GM12878 (cell line): ENCODE results near the gene TMC8. TPM values are rescaled to one million over a fixed set of nuclear protein-coding genes. Genes with fewer than 3 reads are reported as not detected.

ENCODE experiments used
- ATF7 ChIP-seq: fragments of 450-650 bp; IDR thresholded peaks from 2 replicates; pipeline ENCODE4 v1.6.1; 2016; ENCODE audit warnings: low read depth, mild to moderate bottlenecking
- BACH1 ChIP-seq: fragments of 450-650 bp; IDR thresholded peaks from 2 replicates; pipeline ENCODE4 v1.6.1; 2017; ENCODE audit warnings: mild to moderate bottlenecking, borderline replicate concordance
- BHLHE40 ChIP-seq, 2 experiments: fragments of 450-650 bp in 1 of 2; IDR thresholded peaks; 2 replicates each; pipeline ENCODE4 v1.6.1; 2011 to 2017; ENCODE audit warnings: low read depth in 2 of 2, borderline replicate concordance in 1 of 2, improper control_type of control experiment in 1 of 2, low read length in 1 of 2, mild to moderate bottlenecking in 1 of 2
- DPF2 ChIP-seq: fragments of 450-650 bp; IDR thresholded peaks from 2 replicates; pipeline ENCODE4 v1.6.1; 2017; ENCODE audit warnings: mild to moderate bottlenecking
- ESRRA ChIP-seq: IDR thresholded peaks from 2 replicates; pipeline ENCODE4 v1.6.1; 2012; ENCODE audit warnings: mild to moderate bottlenecking, low read length, improper control_type of control experiment
- HDAC6 ChIP-seq: fragments of 200-600 bp; sonication (generic); IDR thresholded peaks from one replicate; pipeline ENCODE4 v1.8.0; 2017; ENCODE audit warnings: antibody characterized with exemption; ENCODE audit not compliant: unreplicated experiment
- NR2C1 ChIP-seq: fragments of 450-650 bp; IDR thresholded peaks from 2 replicates; pipeline ENCODE4 v1.6.1; 2017; ENCODE audit warnings: antibody characterized with exemption, mild to moderate bottlenecking, moderate library complexity
- POLR2AphosphoS2 ChIP-seq: IDR thresholded peaks from 2 replicates; pipeline ENCODE4 v1.6.1; 2011; ENCODE audit warnings: low read depth, mild to moderate bottlenecking, low read length, improper control_type of control experiment, moderate library complexity
- SMAD1 ChIP-seq: fragments of 450-650 bp; IDR thresholded peaks from 2 replicates; pipeline ENCODE4 v1.6.1; 2018; ENCODE audit warnings: mild to moderate bottlenecking, low read depth; ENCODE audit not compliant: partially characterized antibody
- TBL1XR1 ChIP-seq: IDR thresholded peaks from 2 replicates; pipeline ENCODE4 v1.6.1; 2012; ENCODE audit warnings: low read depth, low read length, improper control_type of control experiment
- ZBTB40 ChIP-seq: fragments of 450-650 bp; IDR thresholded peaks from 2 replicates; pipeline ENCODE4 v1.6.1; 2016; ENCODE audit warnings: mild to moderate bottlenecking, moderate library complexity, borderline replicate concordance
- polyA plus RNA-seq, 11 experiments: library from polyadenylated mRNA; depleted of rRNA in 4 of 11; unstranded in 6 of 11; stranded (reverse) in 5 of 11; fragments of >200 nt; fragmentation: Nextera tagmentation in 4 of 11; fragmentation: Illumina TruSeq in 1 of 11; extraction: Ambion mirVana in 4 of 11; extraction: Trizol in 1 of 11; gene quantifications; 1 replicate in 1 of 11; 2 replicates in 10 of 11; pipeline versions ENCODE4 v1.2.1 to v1.2.3, GENCODE V29; 2011 to 2016; ENCODE audit warnings: inconsistent platforms in 2 of 11, missing spikeins in 2 of 11, low read depth in 1 of 11
- total RNA-seq, 4 experiments: library from RNA; depleted of rRNA in 3 of 4; stranded (reverse); fragments of >200 nt in 3 of 4; fragmentation: Illumina TruSeq in 1 of 4; extraction: Trizol in 1 of 4; gene quantifications; 2 replicates each; pipeline versions ENCODE4 v1.2.1 to v1.2.3, GENCODE V29; 2013 to 2021
- TF ChIP-seq, protein P1 (sequence below): fragments of 450-650 bp; IDR thresholded peaks from 2 replicates; pipeline ENCODE4 v1.6.1; 2017; ENCODE audit warnings: mild to moderate bottlenecking, moderate library complexity
- TF ChIP-seq, protein P2 (sequence below): fragments of 450-650 bp; IDR thresholded peaks from 2 replicates; pipeline ENCODE4 v1.6.1; 2017; ENCODE audit warnings: mild to moderate bottlenecking, moderate library complexity
- TF ChIP-seq, protein P3 (sequence below): fragments of 450-650 bp; conservative IDR thresholded peaks from 2 replicates; pipeline ENCODE4 v1.6.1; 2017; ENCODE audit warnings: mild to moderate bottlenecking, moderate library complexity

The TMC8 gene
- total and polyA plus RNA-seq, 10 of the 15 experiments (the other 5 are each of a cell fraction or from before 2014, with no cell fraction given) = 2.7 to 128 (median 40.0) TPM

GRCh38 chr17:78127239-78127887 is 3.2 kb upstream of the TMC8 start (continued):
- TF ChIP-seq, protein P1, sequence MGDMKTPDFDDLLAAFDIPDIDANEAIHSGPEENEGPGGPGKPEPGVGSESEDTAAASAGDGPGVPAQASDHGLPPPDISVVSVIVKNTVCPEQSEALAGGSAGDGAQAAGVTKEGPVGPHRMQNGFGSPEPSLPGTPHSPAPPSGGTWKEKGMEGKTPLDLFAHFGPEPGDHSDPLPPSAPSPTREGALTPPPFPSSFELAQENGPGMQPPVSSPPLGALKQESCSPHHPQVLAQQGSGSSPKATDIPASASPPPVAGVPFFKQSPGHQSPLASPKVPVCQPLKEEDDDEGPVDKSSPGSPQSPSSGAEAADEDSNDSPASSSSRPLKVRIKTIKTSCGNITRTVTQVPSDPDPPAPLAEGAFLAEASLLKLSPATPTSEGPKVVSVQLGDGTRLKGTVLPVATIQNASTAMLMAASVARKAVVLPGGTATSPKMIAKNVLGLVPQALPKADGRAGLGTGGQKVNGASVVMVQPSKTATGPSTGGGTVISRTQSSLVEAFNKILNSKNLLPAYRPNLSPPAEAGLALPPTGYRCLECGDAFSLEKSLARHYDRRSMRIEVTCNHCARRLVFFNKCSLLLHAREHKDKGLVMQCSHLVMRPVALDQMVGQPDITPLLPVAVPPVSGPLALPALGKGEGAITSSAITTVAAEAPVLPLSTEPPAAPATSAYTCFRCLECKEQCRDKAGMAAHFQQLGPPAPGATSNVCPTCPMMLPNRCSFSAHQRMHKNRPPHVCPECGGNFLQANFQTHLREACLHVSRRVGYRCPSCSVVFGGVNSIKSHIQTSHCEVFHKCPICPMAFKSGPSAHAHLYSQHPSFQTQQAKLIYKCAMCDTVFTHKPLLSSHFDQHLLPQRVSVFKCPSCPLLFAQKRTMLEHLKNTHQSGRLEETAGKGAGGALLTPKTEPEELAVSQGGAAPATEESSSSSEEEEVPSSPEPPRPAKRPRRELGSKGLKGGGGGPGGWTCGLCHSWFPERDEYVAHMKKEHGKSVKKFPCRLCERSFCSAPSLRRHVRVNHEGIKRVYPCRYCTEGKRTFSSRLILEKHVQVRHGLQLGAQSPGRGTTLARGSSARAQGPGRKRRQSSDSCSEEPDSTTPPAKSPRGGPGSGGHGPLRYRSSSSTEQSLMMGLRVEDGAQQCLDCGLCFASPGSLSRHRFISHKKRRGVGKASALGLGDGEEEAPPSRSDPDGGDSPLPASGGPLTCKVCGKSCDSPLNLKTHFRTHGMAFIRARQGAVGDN = peak; percentile 90
- TF ChIP-seq POLR2AphosphoS2 = peak; percentile 54; the same call in 1 of the 2 replicates
- peak; percentile 33; the same call in 1 of the 2 replicates for TF ChIP-seq DPF2
- TF ChIP-seq HDAC6 = no peak
- TF ChIP-seq, protein P2, sequence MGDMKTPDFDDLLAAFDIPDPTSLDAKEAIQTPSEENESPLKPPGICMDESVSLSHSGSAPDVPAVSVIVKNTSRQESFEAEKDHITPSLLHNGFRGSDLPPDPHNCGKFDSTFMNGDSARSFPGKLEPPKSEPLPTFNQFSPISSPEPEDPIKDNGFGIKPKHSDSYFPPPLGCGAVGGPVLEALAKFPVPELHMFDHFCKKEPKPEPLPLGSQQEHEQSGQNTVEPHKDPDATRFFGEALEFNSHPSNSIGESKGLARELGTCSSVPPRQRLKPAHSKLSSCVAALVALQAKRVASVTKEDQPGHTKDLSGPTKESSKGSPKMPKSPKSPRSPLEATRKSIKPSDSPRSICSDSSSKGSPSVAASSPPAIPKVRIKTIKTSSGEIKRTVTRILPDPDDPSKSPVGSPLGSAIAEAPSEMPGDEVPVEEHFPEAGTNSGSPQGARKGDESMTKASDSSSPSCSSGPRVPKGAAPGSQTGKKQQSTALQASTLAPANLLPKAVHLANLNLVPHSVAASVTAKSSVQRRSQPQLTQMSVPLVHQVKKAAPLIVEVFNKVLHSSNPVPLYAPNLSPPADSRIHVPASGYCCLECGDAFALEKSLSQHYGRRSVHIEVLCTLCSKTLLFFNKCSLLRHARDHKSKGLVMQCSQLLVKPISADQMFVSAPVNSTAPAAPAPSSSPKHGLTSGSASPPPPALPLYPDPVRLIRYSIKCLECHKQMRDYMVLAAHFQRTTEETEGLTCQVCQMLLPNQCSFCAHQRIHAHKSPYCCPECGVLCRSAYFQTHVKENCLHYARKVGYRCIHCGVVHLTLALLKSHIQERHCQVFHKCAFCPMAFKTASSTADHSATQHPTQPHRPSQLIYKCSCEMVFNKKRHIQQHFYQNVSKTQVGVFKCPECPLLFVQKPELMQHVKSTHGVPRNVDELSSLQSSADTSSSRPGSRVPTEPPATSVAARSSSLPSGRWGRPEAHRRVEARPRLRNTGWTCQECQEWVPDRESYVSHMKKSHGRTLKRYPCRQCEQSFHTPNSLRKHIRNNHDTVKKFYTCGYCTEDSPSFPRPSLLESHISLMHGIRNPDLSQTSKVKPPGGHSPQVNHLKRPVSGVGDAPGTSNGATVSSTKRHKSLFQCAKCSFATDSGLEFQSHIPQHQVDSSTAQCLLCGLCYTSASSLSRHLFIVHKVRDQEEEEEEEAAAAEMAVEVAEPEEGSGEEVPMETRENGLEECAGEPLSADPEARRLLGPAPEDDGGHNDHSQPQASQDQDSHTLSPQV = no peak
- 0 out of 2 replicates have a peak, but pooled peaks have one; percentile 13 for TF ChIP-seq ATF7
- TF ChIP-seq SMAD1 = no peak
- TF ChIP-seq, protein P3, sequence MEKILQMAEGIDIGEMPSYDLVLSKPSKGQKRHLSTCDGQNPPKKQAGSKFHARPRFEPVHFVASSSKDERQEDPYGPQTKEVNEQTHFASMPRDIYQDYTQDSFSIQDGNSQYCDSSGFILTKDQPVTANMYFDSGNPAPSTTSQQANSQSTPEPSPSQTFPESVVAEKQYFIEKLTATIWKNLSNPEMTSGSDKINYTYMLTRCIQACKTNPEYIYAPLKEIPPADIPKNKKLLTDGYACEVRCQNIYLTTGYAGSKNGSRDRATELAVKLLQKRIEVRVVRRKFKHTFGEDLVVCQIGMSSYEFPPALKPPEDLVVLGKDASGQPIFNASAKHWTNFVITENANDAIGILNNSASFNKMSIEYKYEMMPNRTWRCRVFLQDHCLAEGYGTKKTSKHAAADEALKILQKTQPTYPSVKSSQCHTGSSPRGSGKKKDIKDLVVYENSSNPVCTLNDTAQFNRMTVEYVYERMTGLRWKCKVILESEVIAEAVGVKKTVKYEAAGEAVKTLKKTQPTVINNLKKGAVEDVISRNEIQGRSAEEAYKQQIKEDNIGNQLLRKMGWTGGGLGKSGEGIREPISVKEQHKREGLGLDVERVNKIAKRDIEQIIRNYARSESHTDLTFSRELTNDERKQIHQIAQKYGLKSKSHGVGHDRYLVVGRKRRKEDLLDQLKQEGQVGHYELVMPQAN = peak; percentile 12; the same call in 1 of the 2 replicates
- no peak for TF ChIP-seq ESRRA
- TF ChIP-seq NR2C1 = peak; percentile 84
- no peak for TF ChIP-seq BACH1
- peak; percentile 61; the same call in 1 of the 2 replicates for TF ChIP-seq ZBTB40
- no peak for TF ChIP-seq BHLHE40 (IDR thresholded peaks at IDR 0.05; ENCODE audit: borderline replicate concordance in 1 of 2, low read depth in 2 of 2, low read length in 1 of 2)
- 0 out of 2 replicates have a peak, but pooled peaks have one; percentile 26 for TF ChIP-seq TBL1XR1
